HT-29 (cell line): ENCODE measurements around the gene PRKN. TPM values are rescaled to one million over a fixed set of nuclear protein-coding genes. Genes with fewer than 3 reads are reported as not detected.

Source experiments
- DNase-seq: peaks from one replicate; pipeline ENCODE4 v3.0.0-alpha.2; 2015; ENCODE audit warnings: low spot score
- total RNA-seq: library from RNA; depleted of rRNA; stranded (reverse); fragments of >200 nt; shearing (Covaris generic); gene quantifications from 2 replicates; pipeline ENCODE4 v1.2.3, GENCODE V29; 2014

The PRKN gene
- total RNA-seq, 1 experiment from 2014 or later, result 3.4 TPM

- no peak for DNase-seq
These were observed 1331.8 kb downstream of the PRKN start for GRCh38 chr6:161395716-161396231.

GRCh38 chr6:161394437-161394836, 1333.1 kb downstream of the PRKN start:
- DNase-seq, result no peak

- DNase-seq, result peak; percentile 77
These were observed 1333.7 kb downstream of the PRKN start for GRCh38 chr6:161393839-161394364.

DNA sequence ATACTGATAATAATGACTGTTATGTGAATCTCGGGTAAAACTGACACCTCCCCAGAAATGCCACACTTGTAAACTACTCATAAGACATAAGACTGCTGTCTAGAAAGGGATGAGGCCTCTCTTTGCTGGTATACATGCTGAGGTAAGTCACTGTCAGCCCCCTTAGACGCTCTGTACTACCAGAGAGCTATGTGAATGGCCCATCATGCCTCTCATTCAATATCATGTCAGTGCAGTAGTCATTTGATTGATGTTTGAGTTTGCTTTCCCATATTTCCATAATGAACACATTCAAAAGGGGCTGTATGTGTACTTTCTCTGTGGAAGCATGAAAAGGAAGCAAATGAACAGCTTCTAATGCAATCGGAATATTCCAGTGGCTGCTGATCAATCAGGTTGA, 1334.3 kb downstream of the PRKN start:
- DNase-seq, result no peak

DNA sequence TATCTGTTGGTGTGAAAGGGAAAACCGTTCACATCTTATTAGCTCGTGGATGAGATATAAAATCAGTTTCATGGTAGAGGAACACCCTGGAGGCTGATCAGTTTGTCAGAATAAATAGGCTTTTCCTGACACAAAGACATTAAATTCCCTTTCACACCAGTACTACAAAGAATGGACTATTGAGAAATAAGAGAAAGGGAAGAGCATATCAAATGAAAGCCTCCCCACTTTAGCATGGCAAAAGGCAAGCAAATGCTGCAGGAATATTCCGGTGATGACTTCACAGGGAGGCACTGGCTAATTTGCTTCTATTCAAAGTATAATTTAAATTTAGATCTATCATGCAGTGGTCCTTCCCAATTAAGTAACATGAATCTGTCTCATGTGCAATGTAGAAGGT, 1337.8 kb downstream of the PRKN start:
- DNase-seq, result no peak

GRCh38 chr6:161383951-161384350, 1343.6 kb downstream of the PRKN start:
- DNase-seq, result no peak

GRCh38 chr6:161379834-161380582, 1347.6 kb downstream of the PRKN start:
- DNase-seq, result no peak

GRCh38 chr6:161378115-161378514, 1349.5 kb downstream of the PRKN start:
- DNase-seq, result no peak

DNA sequence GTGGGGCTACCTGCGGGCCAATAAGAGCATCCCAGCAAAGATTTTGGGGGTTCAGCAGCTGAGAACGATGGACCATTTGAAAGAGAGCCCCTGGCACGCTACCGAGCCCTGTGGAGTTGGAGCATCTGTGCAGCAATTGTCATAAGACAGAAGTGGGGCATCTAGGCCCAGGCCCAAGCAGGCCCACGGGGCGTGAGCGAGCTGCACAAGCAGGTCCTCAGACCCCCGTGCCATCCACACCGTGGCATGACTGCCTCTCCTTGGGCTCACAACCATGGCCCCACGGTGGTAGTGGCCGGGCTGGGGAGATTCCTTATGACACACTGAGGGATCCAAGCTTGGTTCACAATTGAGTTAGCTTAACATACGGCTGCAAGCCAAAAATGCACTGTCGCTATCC, 1350.5 kb downstream of the PRKN start:
- no peak for DNase-seq

- DNase-seq, result no peak
These were observed 1351.2 kb downstream of the PRKN start for GRCh38 chr6:161376367-161376766.

DNA sequence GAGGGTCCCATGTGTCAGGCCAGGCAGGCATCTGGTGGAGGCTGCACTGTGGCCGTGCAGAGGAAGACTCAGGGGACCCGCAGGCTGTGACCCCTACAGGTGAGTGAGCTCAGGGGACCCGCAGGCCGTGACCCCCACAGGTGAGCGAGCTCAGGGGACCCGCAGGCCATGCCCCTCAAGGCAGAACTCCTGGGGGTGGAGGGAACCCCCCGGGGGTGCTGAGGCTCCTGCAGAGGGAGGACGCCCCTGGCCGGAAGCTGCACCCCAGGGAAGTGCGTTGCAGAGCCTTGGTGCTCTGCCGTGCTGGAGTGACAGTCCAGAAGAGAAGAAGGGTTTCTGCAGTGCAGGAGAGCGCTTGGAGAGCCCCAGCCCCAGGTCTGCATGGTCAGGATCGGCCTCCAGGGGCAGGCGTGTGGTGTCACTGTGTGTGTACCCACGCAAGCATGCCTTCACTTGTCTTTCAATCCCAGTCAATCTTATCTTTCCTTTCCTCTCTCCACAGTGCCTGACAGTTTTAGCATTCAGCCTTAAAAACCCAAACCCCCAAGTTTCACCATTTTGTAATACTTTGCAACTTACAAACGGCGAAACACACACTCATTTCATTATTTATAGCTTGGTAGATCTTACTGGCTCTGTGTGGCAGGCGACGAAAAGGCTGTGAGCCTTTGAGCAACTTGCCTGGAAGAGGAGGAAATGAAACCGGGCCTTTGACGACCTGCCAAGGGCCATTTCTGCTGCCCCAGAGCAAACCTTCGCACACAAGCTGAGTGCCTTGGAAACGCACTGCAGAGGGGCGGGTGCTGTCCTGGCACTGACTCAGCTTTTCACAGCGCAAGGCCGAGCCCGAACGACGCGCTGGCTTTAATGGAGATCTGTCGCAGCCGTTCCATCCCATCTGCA, 1352.3 kb downstream of the PRKN start:
- DNase-seq, result peak; percentile 63

GRCh38 chr6:161373905-161374451, 1353.6 kb downstream of the PRKN start:
- DNase-seq, result peak; percentile 82

- DNase-seq, result no peak
These were observed 1355.2 kb downstream of the PRKN start for GRCh38 chr6:161372422-161372793.

DNA sequence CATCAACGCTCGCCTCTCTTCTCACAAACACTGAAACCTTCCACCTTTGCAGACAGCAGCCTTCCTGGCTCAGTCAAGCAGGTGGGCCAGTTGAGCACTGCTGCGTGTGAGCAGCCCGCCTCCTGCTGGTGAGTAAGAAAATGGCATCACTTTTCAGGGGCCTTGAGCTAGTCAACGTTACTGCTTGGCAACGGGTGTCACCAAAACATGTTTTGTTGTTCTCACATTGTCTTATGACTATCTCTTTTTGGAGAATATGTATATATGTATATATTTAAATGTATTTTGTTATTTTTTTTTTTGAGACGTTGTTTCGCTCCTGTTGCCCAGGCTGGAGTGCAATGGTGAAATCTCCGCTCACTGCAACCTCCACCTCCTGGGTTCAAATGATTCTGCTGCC, 1356.7 kb downstream of the PRKN start:
- peak; percentile 76 for DNase-seq

- DNase-seq, result peak; percentile 45
These were observed 1358.2 kb downstream of the PRKN start for GRCh38 chr6:161369339-161369738.

GRCh38 chr6:161368514-161368913, 1359.1 kb downstream of the PRKN start:
- DNase-seq, result no peak

- DNase-seq, result peak; percentile 32
These were observed 1360.1 kb downstream of the PRKN start for GRCh38 chr6:161367472-161367871.

DNA sequence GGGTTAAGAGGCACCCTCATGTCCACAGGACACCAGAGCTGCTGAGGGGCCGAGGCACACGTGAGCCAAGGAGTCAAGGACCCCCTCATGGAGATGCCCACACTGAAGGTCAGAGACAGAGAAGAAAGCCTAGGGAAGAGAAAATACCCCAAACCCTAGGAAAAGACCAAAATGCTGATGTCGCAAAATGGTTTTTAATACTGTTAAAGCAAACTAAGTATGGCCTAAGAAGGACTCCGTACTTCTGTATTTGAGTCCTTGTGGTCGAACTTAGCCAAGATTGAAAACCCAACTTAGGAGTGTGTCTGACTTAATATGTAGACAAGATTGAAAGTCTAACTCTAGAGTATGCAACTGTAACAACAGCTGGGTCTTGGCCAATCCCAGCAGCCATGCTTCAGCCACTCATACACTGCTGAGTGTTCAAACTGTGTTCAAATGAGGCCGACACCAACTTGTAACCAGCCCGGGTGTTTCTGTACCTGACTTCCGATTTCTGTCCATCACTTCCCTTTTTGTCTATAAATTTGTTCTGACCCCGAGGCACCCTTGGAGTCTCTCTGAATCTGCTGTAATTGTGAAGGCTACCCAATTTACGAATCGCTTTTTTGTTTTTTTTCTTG, 1361.2 kb downstream of the PRKN start:
- no peak for DNase-seq

DNA sequence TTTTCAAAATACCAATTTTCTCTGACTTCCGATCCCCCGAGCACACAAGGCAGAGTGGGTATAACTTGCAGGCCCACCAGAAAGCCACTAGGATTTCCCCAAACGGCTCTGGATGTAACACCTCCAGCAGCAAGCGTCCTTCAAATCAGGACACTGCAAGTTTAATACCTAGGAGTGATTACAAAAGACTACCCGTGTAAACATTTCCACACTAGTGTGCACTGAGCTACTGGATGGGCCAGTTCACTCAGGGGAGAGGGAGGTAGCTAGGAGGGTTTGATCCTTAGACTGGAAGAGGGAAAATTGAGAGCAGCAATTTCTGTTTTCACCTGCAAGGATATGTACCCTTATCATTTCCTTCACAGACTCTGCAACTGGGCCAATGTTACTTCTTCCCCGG, 1361.9 kb downstream of the PRKN start:
- DNase-seq, result no peak

DNA sequence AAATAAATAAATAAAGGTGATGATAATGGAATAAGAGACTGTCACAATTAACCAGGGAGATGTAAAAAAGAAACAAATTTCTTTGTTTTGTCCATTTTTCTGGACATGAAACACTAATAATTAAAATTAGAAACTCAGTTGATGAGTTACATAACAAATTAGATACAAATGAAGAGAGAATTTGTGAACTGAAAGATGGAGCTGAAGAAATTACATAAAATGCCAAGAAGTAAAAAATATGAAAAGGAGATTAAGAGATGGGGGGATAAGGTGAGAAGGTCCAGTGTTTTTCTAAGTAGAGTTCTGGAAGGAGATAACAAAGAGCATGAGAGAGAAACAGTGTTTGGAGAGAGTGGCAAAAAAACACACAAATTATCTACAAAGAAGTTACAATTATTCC, 1364.3 kb downstream of the PRKN start:
- no peak for DNase-seq

- no peak for DNase-seq
These were observed 1365.3 kb downstream of the PRKN start for GRCh38 chr6:161362266-161362665.

DNA sequence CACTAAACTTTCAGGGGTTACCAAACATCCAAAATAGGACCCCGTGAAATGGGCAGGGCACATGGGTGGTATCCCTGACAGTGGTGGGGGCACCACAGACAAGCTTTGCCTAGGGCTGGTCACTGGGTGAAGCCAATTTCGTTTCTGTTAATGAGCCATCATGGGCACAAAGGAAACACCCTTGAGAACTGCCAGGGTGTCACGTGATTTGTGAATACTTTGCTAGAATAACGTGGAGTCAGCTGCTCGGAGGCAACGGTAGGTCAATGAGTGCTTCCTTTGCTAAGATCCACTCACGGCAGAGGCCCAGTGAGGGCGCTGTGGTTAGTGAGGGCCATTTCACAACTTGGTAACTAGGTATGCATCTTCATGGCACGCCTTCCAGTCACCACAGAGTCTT, 1366.0 kb downstream of the PRKN start:
- DNase-seq, result no peak
